Hematopoietic multipotent progenitor cell treated with erythropoietin and hydrocortisone succinate and interleukin-3 and kit ligand, for 15 days (in vitro differentiated cells): ENCODE measurements around the gene ADSS2.
"Not testable (repeated sequence)": the region's sequence is repeated elsewhere in the genome, so short reads cannot be mapped to it uniquely, and the experiment has no call there.

Experiments
- DNase-seq: peaks from one replicate; pipeline ENCODE4 v3.0.0-alpha.2; 2015; ENCODE audit warnings: low spot score

Gene ADSS2

GRCh38 chr1:244451539-244451950, at the start of gene ADSS2:
Gene ADSS2 (minus strand): TSS chr1:244451909. CDS start chr1:244451817, 92 bp downstream.
- DNase-seq = no peak

DNA sequence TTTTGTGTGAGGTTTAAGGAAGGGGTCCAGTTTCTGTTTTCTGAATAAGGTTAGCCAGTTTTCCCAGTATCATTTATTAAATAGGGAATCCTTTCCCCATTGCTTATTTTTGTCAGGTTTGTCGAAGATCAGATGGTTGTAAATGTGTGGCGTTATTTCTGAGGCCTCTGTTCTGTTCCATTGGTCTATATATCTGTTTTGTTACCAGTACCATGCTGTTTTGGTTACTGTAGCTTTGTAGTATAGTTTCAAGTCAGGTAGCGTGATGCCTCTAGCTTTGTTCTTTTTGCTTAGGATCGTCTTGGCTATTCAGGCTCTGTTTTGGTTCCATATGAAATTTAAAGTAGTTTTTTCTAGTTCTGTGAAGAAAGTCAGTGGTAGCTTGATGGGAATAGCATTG, 48.8 kb upstream of the ADSS2 start:
- DNase-seq = not testable (repeated sequence)

DNA sequence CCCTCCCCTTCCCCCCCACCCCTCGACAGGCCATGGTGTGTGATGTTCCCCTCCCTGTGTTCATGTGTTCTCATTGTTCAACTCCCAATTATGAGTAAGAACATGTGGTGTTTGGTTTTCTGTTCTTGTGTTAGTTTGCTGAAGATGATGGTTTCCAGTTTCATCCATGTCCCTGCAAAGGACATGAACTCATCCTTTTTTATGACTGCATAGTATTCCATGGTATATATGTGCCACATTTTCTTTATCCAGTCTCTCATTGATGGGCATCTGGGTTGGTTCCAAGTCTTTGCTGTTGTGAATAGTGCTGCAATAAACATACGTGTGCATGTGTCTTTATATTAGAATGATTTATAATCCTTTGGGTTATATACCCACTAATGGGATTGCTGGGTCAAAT, 47.8 kb upstream of the ADSS2 start:
- DNase-seq = not testable (repeated sequence)

- DNase-seq = no peak
These were observed 46.1 kb upstream of the ADSS2 start for GRCh38 chr1:244497805-244498204.

DNA sequence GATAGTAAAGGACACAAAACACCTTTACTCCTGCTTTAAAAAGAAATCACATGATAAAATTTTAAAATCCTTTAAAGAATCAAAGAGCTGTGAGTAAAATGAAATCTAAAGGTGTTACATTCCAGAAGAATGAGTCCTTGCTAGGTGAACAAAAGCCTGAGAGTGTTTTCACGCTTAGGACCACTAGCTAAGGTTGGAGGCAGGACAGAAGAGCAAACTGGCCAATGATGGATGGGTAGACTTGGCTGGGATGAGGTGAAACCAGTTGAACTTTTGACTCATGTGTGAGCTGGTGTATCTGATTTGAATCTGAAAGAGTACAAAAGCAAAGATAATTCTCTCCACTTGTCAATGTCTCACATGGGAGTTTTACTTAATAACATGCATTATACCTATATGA, 44.5 kb upstream of the ADSS2 start:
- no peak for DNase-seq

DNA sequence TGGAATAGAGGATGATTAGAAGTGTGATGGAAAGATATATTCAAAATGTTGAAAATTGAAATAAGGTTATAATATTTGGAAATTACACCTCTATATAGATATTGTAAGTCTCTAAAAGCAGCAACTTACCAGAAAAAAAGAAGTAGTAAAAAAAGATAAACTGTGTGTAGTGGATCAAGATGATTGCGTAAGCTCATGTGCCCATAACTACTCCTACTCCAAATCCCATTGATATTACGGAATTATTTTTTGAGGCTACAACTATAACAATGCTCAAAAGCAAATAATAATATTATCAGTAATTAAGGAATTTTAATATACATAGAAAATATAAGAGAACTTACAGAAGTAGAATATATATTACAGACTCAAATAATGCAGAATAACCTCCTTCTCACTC, 42.9 kb upstream of the ADSS2 start:
- DNase-seq = no peak

DNA sequence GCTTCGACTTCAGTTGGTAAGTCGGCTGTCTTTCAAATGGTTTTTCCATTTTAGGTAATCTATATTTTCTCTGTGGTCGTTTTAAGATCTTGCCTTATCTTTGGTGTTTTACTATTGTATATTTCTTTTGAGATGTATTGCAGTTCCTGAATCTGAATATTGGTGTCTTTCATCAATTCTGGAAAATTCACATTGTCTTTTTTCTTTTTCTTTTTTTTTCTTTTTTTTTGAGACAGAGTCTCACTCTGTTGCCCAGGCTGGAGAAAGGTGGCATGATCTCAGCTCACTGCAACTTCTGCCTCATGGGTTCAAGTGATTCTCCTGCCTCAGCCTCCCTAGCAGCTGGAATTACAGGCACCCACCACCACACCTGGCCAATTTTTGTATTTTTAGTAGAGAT, 33.3 kb upstream of the ADSS2 start:
- DNase-seq = not testable (repeated sequence)

- no peak for DNase-seq
These were observed 21.4 kb upstream of the ADSS2 start for GRCh38 chr1:244473059-244473605.

GRCh38 chr1:244466724-244467123, 15.0 kb upstream of the ADSS2 start:
- DNase-seq = no peak

DNA sequence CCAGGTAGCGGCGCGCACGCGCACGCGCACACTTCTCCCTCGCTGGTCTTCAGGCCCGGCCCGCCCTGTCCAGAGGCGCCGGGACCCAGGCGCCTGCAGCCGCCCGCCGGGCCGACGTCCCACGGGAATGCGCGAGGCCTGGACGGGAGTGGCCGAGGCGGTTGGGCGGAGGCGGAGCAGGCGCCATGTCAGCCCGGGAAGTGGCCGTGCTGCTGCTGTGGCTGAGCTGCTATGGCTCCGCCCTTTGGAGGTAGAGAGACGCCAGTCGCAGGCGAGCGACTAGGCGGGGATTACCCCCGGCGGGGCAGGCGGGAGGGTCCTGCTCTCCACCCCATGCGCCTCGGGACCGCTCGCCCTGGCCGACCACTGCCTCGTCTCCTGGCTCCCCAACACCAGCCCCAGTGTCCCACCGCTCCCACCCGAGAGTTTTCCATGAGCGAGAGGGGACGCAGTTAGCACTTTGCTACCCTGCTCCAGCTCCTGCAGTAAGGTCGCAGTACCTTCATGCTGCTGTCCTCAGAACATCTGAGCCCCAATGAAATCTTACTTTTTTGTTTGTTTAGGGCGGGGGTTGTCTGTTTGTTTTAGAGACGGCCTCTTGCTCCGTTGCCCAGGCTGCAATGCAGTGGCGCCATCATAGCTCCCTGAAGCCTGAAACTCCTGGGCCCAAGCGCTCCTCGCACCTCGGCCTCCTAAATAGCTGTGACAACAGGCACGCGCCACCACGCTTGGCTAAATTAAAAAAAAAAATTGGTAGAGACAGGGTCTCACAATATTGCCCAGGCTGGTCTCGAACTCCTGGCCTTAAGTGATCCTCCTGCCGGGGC, 9.7 kb upstream of the ADSS2 start, which contains the start of gene CATSPERE:
Gene CATSPERE, plus strand, starts transcription at position 29 of the 827 bp plus-strand sequence. Its CDS starts 157 bp downstream, at position 186.
- peak; percentile 66 for DNase-seq

- DNase-seq = peak; percentile 34
These were observed 8.5 kb upstream of the ADSS2 start for GRCh38 chr1:244460197-244460596.

DNA sequence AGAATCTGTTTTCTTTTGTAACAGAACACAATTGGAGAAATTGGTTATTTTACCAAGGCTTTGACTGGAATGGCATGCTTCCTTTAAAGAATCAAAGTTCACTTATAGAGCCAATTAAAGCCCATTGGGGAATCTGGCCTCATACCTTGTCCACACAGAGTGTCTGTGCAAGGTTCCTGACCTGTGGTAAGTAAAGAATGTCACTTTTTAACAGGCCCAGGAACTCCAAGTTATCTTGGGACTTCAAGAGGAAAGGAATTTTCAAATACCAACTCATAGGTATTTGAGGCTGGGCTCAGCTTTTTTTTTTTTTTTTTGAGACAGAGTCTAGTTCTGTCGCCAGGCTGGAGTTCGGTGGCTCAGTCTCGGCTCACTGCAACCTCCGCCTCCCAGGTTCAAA, 7.1 kb upstream of the ADSS2 start:
- no peak for DNase-seq

GRCh38 chr1:244456586-244456985, 4.9 kb upstream of the ADSS2 start:
- no peak for DNase-seq

DNA sequence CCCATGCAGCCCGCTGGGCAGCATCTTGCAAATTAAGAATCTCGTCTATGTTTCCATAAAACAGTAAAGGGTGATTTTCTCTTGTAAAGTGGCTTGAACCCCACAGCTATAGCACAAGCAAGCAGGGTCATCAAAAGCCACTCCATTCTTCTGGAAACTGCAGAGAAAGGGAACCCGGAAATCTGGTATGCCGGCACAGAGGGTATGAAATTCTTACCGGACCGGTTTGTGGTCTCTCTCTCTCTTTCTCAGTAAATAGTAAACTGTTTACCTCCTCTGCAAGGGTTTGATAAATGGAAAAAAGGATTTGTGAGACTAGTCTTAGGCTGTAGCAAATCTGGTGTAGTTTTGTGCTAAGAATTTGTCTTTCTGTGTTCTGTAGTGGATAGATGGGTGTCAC, 2.7 kb upstream of the ADSS2 start:
- DNase-seq = no peak

DNA sequence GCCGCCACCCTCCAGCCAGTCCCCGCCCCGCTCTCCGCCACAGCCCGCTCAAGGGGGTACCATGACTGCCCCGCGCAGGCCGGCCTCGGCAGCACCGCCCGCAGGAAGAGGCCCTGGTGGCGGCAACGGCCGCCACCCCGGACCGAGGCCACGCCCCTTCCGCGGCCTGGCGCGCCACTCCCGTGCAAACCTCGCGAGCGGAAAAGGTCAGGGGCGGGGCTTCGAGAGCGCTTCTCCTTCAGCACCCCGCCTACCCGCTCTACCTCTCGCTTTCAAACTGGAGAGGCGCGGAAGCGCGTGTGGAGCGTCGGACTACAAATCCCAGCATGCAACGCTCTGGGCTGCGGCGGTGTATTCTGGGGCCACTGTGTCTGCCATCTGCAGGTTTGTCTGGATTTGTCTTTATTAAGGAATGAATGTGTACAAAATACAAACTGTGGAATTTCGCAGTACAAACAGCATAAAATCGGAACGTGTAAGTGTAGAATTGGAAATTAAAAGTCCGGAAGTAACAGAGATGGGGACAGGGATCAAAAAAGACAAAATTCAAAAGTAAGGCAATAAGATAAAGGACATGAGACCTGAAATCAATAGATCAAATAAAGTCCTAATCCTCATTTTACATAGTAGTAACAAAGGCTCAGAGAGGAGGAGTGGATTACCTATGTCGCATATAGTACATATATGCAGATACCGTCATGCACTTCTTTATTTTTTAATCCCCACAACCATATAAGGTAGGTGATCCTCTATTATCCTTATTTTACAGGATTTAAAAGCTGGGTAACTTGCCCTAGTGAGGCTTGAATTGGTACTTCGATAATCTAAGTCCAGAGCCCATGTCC, 464 bp upstream of the ADSS2 start:
- peak; percentile 100 for DNase-seq

DNA sequence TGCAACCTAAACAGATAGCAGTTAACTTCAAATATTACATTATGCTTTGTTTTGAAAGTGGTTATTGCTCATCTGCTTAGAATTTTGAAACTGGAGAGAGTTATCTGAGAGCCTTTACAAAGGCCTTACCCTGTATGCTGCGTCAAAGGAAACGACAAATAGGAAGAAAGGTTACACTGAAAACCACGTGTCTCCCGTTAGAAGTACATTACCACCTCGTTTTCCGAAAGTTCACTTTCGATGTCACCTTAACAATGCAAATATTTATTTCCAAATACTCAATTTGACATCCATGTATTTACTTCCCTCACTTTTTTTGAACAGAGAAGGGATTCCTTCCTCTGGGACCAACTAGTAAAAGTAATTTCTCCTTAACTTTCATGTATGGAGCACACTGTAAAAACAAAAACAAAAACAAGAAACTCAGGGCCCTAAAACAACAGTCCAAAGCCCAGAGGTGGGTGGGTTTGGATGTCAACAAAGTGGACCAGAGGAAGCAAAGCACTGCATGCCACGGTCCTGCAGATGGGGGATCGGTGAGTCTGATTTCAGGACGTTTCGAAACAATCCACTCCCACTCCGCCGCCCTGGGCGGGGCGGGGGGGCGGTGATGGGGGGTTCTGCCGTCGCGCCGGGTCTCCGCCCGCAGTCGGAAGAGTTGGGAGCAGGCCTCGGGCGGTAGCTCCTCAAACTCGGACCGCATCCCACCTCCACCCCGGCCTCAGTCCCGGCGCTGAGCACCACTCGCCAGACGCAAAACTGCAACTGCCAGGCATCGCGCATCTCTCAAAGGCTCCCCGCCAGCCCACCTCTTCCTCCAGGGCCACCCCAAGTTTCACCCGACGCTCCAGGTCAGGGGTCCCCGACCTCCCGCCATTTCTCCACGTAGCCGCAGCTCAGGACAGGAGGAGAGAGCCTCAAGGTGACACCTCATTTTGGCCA, 841 bp downstream of the ADSS2 start:
- DNase-seq = peak; percentile 36

- DNase-seq = no peak
These were observed 1.7 kb downstream of the ADSS2 start for GRCh38 chr1:244449936-244450508.

GRCh38 chr1:244448279-244449036, 3.3 kb downstream of the ADSS2 start:
- no peak for DNase-seq

DNA sequence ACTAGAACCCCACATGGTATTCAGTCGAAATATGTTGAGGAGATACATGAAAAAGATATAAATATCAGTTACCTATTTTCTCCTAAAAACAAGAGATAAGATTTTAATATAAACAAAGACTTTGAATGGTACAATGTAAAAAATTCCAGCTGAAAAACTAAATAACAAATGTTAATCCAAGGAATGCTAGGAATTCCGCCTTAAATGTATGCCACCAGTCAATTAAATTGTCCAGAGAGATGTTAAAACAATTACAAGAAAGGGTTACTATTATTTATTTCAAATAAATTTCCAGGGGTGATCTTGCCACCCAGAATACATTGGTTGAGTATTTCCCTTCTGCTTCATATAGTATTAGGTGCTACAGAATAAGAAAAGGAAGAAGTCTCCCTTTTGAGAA, 4.2 kb downstream of the ADSS2 start:
- no peak for DNase-seq

- DNase-seq = no peak
These were observed 4.7 kb downstream of the ADSS2 start for GRCh38 chr1:244447024-244447423.
